HepG2 (cell line): Measurements from ENCODE around the gene SNX13.
"Not testable (repeated sequence)": the region's sequence is repeated elsewhere in the genome, so short reads cannot be mapped to it uniquely, and the experiment has no call there.

Experiments
- ATF7-NPFF ChIP-seq: sonication (generic); formaldehyde crosslinking; IDR thresholded peaks from 2 replicates; pipeline ENCODE4 v1.8.1; 2023; ENCODE audit warnings: mild to moderate bottlenecking, low read depth, missing genetic modification reagents, moderate library complexity
- CREB1 ChIP-seq, 2 experiments: fragments of 450-650 bp in 1 of 2; IDR thresholded peaks; 2 replicates each; pipeline ENCODE4 v1.6.1; 2016 to 2017; ENCODE audit warnings: control low read depth in 1 of 2, mild to moderate bottlenecking in 1 of 2, missing compliant biosample characterization in 1 of 2, missing genetic modification characterization in 1 of 2
- CTCF ChIP-seq: sonication (generic); formaldehyde crosslinking; IDR thresholded peaks from 2 replicates; pipeline ENCODE4 v1.5.0; 2020; ENCODE audit warnings: mild to moderate bottlenecking, missing genetic modification reagents, moderate library complexity
- ETV5 ChIP-seq: IDR thresholded peaks from 2 replicates; pipeline ENCODE4 v1.6.1; 2018; ENCODE audit warnings: missing biosample characterization, missing genetic modification reagents, inconsistent platforms, borderline replicate concordance
- GABPA ChIP-seq, 2 experiments: IDR thresholded peaks; 2 replicates each; pipeline ENCODE4 v1.6.1; 2011 to 2016; ENCODE audit warnings: low read depth in 2 of 2, low read length in 1 of 2, missing biosample characterization in 1 of 2, missing genetic modification characterization in 1 of 2
- HCFC1 ChIP-seq: fragments of 150-350 bp; IDR thresholded peaks from 2 replicates; pipeline ENCODE4 v1.6.1; 2014; ENCODE audit warnings: low read depth, low read length
- HMG20B ChIP-seq: conservative IDR thresholded peaks from 2 replicates; pipeline ENCODE4 v1.6.1; 2016; ENCODE audit warnings: missing genetic modification reagents, missing compliant biosample characterization
- MAFK ChIP-seq, 2 experiments: IDR thresholded peaks in 1 of 2; conservative IDR thresholded peaks in 1 of 2; 2 replicates each; pipeline ENCODE4 v1.6.1; 2011; ENCODE audit warnings: improper control_type of control experiment in 2 of 2, low read length in 2 of 2
- MAX ChIP-seq: IDR thresholded peaks from 2 replicates; pipeline ENCODE4 v1.6.1; 2012; ENCODE audit warnings: inconsistent platforms
- POLR2A ChIP-seq, 2 experiments: IDR thresholded peaks; 2 replicates each; pipeline ENCODE4 v1.6.1; 2011; ENCODE audit warnings: low read depth in 2 of 2, low read length in 2 of 2, mild to moderate bottlenecking in 1 of 2, moderate library complexity in 1 of 2; ENCODE audit not compliant: insufficient read depth in 1 of 2
- RBM22 ChIP-seq: fragments of 200-400 bp; formaldehyde crosslinking; optimal IDR thresholded peaks from 2 replicates; pipeline ENCODE3; 2017; ENCODE audit warnings: mild to moderate bottlenecking, low read length, moderate library complexity
- TARDBP ChIP-seq: sonication (generic); formaldehyde crosslinking; IDR thresholded peaks from 2 replicates; pipeline ENCODE4 v1.8.0; 2022; ENCODE audit warnings: mild to moderate bottlenecking, missing genetic modification reagents
- XRCC5 ChIP-seq: fragments of 200-400 bp; formaldehyde crosslinking; optimal IDR thresholded peaks from 2 replicates; pipeline ENCODE3; 2017; ENCODE audit warnings: mild to moderate bottlenecking, low read length
- ZBTB21 ChIP-seq: sonication (generic); formaldehyde crosslinking; IDR thresholded peaks from 2 replicates; pipeline ENCODE4 v1.4.0; 2020; ENCODE audit warnings: missing genetic modification reagents

- TF ChIP-seq CTCF (CRISPR knock-in tag); MAX; TARDBP (CRISPR knock-in tag); ZBTB21; MAFK (conservative IDR thresholded peaks at IDR 0.05 in 1 of 2, IDR thresholded peaks at IDR 0.05 in 1 of 2; ENCODE audit: low read length in 2 of 2); ETV5; GABPA (IDR thresholded peaks at IDR 0.05; ENCODE audit: low read depth, low read length); GABPA (CRISPR knock-in tag; IDR thresholded peaks at IDR 0.05; ENCODE audit: low read depth); HCFC1; ATF7-NPFF (CRISPR knock-in tag); CREB1 (IDR thresholded peaks at IDR 0.05); CREB1 (CRISPR knock-in tag; IDR thresholded peaks at IDR 0.05); XRCC5; POLR2A (IDR thresholded peaks at IDR 0.05; ENCODE audit: insufficient read depth in 1 of 2, low read depth in 2 of 2, low read length in 2 of 2); RBM22; HMG20B (CRISPR knock-in tag): not testable (repeated sequence)
Measured at GRCh38 chr7:17909310-17909709, 31.0 kb downstream of the SNX13 start.
